NT2/D1 (cell line): ENCODE results near the gene ADIRF.

Experiments
- SUZ12 ChIP-seq: IDR thresholded peaks from 2 replicates; pipeline ENCODE4 v1.6.1; 2011; ENCODE audit not compliant: insufficient read length, insufficient read depth; ENCODE audit errors: extremely low read depth
- ZNF274 ChIP-seq: IDR thresholded peaks from 2 replicates; pipeline ENCODE4 v1.6.1; 2011; ENCODE audit warnings: mild to moderate bottlenecking, low read depth, low read length

DNA sequence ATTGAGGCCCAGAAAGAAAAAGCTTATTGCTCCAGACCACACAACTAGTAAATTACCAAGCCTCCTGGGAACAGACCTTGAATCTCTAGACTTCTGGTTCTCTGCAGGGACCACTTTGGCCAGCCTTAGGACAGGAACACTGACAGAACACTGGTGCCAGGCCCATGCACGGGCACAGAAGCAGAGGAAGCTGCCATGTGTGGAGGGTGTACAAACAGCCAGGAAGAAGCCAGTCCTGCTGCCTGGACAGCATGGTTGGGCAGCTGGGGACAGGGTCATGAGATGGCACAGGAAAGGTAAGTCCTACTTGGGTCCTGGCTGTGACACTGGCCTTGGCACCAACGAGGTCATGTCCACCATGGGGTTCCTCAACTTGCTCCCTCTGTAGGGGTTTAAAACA lies 30.0 kb upstream of the ADIRF start:
- TF ChIP-seq ZNF274 (no peak), SUZ12 (no peak)
